MM.1S (cell line): ENCODE measurements around the gene RGS19.

Experiments used
- DNase-seq: peaks from one replicate; pipeline ENCODE4 v3.0.0-alpha.2; 2015
- H2AFZ ChIP-seq: fragments of 300-600 bp; sonication (generic); 2 replicates; pipeline ENCODE4 v1.6.0; 2016; ENCODE audit warnings: antibody characterized with exemption, low read length
- H3F3A ChIP-seq: fragments of 300-600 bp; sonication (generic); 2 replicates; pipeline ENCODE4 v1.6.1; 2016; ENCODE audit warnings: mild to moderate bottlenecking, antibody characterized with exemption, low read length, moderate library complexity, mixed read lengths; ENCODE audit not compliant: insufficient read depth
- H3K27ac ChIP-seq: fragments of 300-600 bp; sonication (generic); 2 replicates; pipeline ENCODE4 v1.5.1; 2016; ENCODE audit warnings: mild to moderate bottlenecking, low read length
- H3K27me3 ChIP-seq: fragments of 300-600 bp; sonication (generic); replicated peaks from 2 replicates; pipeline ENCODE4 v1.6.0; 2016; ENCODE audit warnings: low read length; ENCODE audit not compliant: insufficient read depth
- H3K36me3 ChIP-seq: fragments of 300-600 bp; sonication (generic); replicated peaks from 2 replicates; pipeline ENCODE4 v1.6.1; 2016; ENCODE audit warnings: mild to moderate bottlenecking, low read length, mixed read lengths; ENCODE audit not compliant: insufficient read depth
- H3K4me1 ChIP-seq: fragments of 300-600 bp; sonication (generic); 2 replicates; pipeline ENCODE4 v1.6.1; 2016; ENCODE audit warnings: low read length, mixed read lengths
- H3K4me2 ChIP-seq: fragments of 300-600 bp; sonication (generic); 2 replicates; pipeline ENCODE4 v1.6.0; 2016; ENCODE audit warnings: low read depth, low read length
- H3K4me3 ChIP-seq: fragments of 300-600 bp; sonication (generic); 2 replicates; pipeline ENCODE4 v1.5.1; 2016; ENCODE audit warnings: low read length, mixed read lengths
- H3K79me2 ChIP-seq: fragments of 300-600 bp; sonication (generic); 2 replicates; pipeline ENCODE4 v1.6.1; 2016; ENCODE audit warnings: mixed run types, low read length, mixed read lengths
- H3K9ac ChIP-seq: fragments of 300-600 bp; sonication (generic); 2 replicates; pipeline ENCODE4 v1.6.1; 2016; ENCODE audit warnings: low read length, mixed read lengths
- H3K9me2 ChIP-seq: fragments of 300-600 bp; sonication (generic); replicated peaks from 2 replicates; pipeline ENCODE4 v1.6.1; 2016; ENCODE audit warnings: mild to moderate bottlenecking, low read length, mixed read lengths; ENCODE audit not compliant: insufficient read depth
- H3K9me3 ChIP-seq: fragments of 300-600 bp; sonication (generic); replicated peaks from 2 replicates; pipeline ENCODE4 v1.6.1; 2016; ENCODE audit warnings: mild to moderate bottlenecking, low read length, mixed read lengths; ENCODE audit not compliant: insufficient read depth
- H4K20me1 ChIP-seq: fragments of 300-600 bp; sonication (generic); 2 replicates; pipeline ENCODE4 v1.6.1; 2016; ENCODE audit warnings: mild to moderate bottlenecking, low read length, moderate library complexity, mixed read lengths; ENCODE audit not compliant: insufficient read depth
- CTCF ChIP-seq: fragments of 300-600 bp; sonication (generic); IDR thresholded peaks from 2 replicates; pipeline ENCODE4 v1.5.1; 2016; ENCODE audit warnings: antibody characterized with exemption, low read length, mixed read lengths
- EZH2 ChIP-seq: fragments of 300-600 bp; sonication (generic); optimal IDR thresholded peaks from 2 replicates; pipeline ENCODE3; 2017; ENCODE audit warnings: low read depth, mild to moderate bottlenecking, antibody characterized with exemption, low read length, mixed read lengths
- EZH2phosphoT487 ChIP-seq: fragments of 300-600 bp; sonication (generic); IDR thresholded peaks from 2 replicates; pipeline ENCODE4 v1.6.1; 2018; ENCODE audit warnings: antibody characterized with exemption, low read length

Gene RGS19

DNA sequence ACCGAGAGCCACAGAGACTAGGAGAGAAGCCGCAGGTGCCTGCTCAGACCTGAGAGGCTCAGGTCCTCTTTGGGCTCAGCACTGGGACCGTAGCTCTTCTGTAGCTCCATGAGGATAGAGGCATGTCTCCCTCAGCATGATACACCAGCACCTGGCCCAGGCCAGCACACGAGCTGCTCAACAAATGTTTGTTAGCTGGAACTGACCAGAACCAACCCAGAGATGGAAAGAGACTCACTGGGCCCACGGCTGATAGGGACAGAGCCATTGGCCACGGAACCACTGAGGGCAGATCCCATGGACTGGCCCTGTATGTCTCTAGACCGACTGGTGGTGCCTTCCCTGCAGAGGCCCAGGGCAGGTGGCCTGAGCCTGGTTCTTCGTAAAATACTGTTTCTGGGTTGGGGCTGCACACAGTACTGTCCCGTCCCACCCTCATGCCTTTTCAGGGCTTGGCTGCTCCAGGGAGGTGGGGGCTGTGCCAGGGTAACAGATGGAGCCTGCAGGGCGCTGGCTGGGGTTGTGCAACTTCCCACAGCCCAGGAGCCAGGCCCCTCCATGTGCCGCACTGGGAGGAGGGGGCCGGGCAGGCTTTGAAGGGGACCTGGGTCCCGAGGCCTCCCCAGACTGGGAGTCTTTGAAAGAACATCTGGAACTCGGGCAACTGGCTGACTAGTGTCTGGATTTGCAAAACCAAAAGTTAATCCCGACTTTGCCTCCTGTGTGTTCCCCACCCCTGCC lies 38.1 kb downstream of the RGS19 start:
- Histone ChIP-seq H3F3A (no peaks in the 10 kb centered on the region), H2AFZ (no peak overlapping the region), H3K4me3 (no peak overlapping the region), H3K9me2 (no peaks in the 10 kb centered on the region), H3K9me3 (no peaks in the 10 kb centered on the region), H3K27ac (no peak overlapping the region), H4K20me1 (no peaks in the 10 kb centered on the region), H3K9ac (no peak overlapping the region), H3K79me2 (no peaks in the 10 kb centered on the region), H3K4me1 (no peaks in the 10 kb centered on the region), H3K36me3 (no peaks in the 10 kb centered on the region), H3K27me3 (peaks cover 66% of the 10 kb centered on the region), H3K4me2 (no peak overlapping the region)
- DNase-seq: no peak
- no peak for TF ChIP-seq CTCF
- TF ChIP-seq EZH2: no peak
- TF ChIP-seq EZH2phosphoT487: no peak

DNA sequence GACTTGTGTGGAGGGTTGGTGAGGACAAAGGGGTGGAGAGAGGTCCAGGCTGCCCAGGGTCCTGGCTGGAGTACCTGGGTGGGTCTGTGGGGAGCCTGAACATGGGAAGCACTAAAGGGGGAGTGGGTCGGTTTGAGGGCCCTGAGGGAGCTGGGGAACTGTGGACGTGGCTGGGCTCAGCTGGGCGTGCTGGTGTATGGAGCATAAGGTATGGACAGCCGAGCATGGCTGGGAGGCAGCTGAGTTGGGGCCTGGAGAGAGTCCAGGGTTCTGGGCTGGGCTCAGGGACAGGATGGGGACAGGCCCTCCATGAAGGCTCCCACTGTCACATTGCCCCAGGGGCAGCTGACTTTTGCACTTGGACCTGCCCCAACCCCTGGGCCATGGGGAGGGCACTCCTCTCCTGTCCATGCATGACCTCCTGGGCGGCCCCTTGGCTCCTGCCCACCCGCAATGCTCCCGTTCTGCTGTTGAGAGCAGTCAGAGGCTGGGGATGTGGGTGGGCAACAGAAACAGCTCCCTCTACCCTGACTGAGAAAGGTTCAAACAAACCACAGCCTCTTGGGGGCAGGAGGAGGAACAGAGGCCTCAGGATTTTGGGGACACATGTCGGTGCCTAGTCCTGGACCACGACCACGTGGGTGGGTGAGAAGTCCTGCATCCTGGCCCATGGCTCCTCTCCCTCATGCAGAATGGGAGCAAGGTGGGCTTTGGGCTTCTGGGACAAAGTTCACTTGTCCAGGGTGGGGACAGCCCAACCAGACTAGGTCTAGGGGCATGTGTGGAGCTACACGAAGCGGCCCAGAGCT lies 38.9 kb downstream of the RGS19 start:
- no peaks in the 10 kb centered on the region for H4K20me1 ChIP-seq
- no peak overlapping the region for H3K4me3 ChIP-seq
- TF ChIP-seq EZH2phosphoT487 (no peak), CTCF (no peak), EZH2 (no peak)
- no peaks in the 10 kb centered on the region for H3K36me3 ChIP-seq
- H3K9me3 ChIP-seq: no peaks in the 10 kb centered on the region
- no peak overlapping the region for H2AFZ ChIP-seq
- no peaks in the 10 kb centered on the region for H3K79me2 ChIP-seq
- peaks cover 58% of the 10 kb centered on the region for H3K27me3 ChIP-seq
- no peak for DNase-seq
- no peak overlapping the region for H3K27ac ChIP-seq
- H3K4me1 ChIP-seq: no peaks in the 10 kb centered on the region
- no peak overlapping the region for H3K4me2 ChIP-seq
- no peak overlapping the region for H3K9ac ChIP-seq
- no peaks in the 10 kb centered on the region for H3K9me2 ChIP-seq
- H3F3A ChIP-seq: no peaks in the 10 kb centered on the region

DNA sequence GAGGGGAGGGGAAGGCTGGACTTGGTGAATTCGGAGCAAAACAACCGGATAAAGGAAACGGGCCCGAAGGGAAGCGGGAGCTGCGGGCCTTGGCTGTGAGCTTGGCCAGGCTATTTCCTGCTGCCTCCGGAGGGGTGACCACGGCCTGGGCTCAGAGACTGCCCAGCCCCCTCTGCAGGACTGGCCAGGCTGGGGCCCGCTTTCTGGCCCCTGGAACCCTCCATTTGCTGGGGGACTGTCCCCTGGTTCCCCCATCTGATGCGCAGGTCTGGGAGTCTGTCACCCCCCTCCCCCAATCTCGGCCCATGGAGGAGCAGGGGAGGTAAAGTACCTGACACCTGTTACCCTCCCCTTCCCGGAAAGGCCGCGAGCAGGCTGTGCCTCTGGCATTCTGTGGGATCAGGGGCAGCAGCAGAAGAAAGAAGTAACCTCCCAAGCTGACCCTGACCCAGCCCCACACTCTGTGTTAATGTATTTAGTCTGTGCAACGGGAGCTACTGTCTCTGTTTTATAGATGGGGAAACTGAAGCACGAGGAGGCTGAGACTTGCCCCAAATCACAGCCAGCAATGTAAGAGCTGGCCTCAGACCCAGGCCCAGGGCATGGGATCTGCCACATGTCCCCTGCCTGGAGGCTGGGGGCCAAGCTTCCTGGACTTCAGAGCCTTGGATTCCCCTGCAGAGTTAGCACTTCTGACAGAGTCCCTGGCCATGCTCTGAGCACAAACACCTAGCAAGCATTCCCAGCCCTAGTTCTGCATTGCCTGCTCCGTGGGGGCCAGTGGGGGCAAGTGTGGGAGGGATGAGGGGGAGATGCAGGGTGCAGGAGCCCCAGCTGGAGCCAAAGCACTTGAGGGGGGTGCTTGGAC lies 39.8 kb downstream of the RGS19 start:
- no peaks in the 10 kb centered on the region for H3F3A ChIP-seq
- peak overlapping the region; percentile 98 for H3K4me2 ChIP-seq
- H3K27ac ChIP-seq: no peak overlapping the region
- H3K9me3 ChIP-seq: no peaks in the 10 kb centered on the region
- H2AFZ ChIP-seq: peak overlapping the region; percentile 99
- no peaks in the 10 kb centered on the region for H4K20me1 ChIP-seq
- no peaks in the 10 kb centered on the region for H3K9me2 ChIP-seq
- no peaks in the 10 kb centered on the region for H3K4me1 ChIP-seq
- H3K9ac ChIP-seq: no peak overlapping the region
- H3K79me2 ChIP-seq: no peaks in the 10 kb centered on the region
- no peak for DNase-seq
- peak overlapping the region; percentile 77 for H3K4me3 ChIP-seq
- TF ChIP-seq EZH2: no peak
- no peak for TF ChIP-seq CTCF
- no peak for TF ChIP-seq EZH2phosphoT487
- H3K36me3 ChIP-seq: no peaks in the 10 kb centered on the region
- peaks cover 49% of the 10 kb centered on the region for H3K27me3 ChIP-seq
